NB4 (cell line): ENCODE data around the gene ZFAND3.

ENCODE experiments used
- DNase-seq: peaks from one replicate; pipeline ENCODE4 v3.0.0; 2010; ENCODE audit warnings: low read depth
- H3K4me3 ChIP-seq: one replicate; pipeline ENCODE4 v1.5.1; 2011; ENCODE audit warnings: mild to moderate bottlenecking, low read depth, low read length, moderate library complexity
- MYC ChIP-seq: IDR thresholded peaks from 2 replicates; pipeline ENCODE4 v1.6.1; 2011; ENCODE audit warnings: low read depth, low read length
- POLR2A ChIP-seq: IDR thresholded peaks from 2 replicates; pipeline ENCODE4 v1.6.1; 2011; ENCODE audit warnings: mild to moderate bottlenecking; ENCODE audit not compliant: insufficient read length; ENCODE audit errors: extremely low read depth
- TF ChIP-seq, protein P1 (sequence below): IDR thresholded peaks from 2 replicates; pipeline ENCODE4 v1.6.1; 2011; ENCODE audit warnings: low read depth, low read length
- TF ChIP-seq, protein P2 (sequence below): IDR thresholded peaks from one replicate; pipeline ENCODE4 v1.5.1; 2012; ENCODE audit warnings: low read depth, low read length

Gene ZFAND3

DNA sequence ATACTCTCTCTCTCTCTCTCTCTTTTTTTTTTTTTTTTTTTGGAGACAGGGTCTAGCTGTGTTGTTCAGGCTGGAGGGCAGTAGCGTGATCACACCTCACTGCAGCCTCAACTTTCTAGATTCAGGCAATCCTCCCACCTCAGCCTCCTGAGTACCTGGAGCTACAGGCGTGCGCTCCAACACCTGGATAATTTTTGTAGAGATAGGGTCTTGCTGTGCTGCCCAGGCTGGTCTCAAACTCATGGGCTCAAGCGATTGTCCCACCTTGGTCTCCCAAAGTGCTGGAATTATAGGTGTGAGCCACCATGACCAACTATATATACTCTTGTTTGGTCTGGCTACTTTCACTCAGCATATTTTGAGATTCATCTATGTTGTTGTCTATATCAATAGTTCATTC, 154.9 kb downstream of the ZFAND3 start:
- DNase-seq = no peak
- TF ChIP-seq, protein P1, sequence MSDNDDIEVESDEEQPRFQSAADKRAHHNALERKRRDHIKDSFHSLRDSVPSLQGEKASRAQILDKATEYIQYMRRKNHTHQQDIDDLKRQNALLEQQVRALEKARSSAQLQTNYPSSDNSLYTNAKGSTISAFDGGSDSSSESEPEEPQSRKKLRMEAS = no peak
- TF ChIP-seq MYC = no peak
- TF ChIP-seq, protein P2, sequence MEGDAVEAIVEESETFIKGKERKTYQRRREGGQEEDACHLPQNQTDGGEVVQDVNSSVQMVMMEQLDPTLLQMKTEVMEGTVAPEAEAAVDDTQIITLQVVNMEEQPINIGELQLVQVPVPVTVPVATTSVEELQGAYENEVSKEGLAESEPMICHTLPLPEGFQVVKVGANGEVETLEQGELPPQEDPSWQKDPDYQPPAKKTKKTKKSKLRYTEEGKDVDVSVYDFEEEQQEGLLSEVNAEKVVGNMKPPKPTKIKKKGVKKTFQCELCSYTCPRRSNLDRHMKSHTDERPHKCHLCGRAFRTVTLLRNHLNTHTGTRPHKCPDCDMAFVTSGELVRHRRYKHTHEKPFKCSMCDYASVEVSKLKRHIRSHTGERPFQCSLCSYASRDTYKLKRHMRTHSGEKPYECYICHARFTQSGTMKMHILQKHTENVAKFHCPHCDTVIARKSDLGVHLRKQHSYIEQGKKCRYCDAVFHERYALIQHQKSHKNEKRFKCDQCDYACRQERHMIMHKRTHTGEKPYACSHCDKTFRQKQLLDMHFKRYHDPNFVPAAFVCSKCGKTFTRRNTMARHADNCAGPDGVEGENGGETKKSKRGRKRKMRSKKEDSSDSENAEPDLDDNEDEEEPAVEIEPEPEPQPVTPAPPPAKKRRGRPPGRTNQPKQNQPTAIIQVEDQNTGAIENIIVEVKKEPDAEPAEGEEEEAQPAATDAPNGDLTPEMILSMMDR = no peak
- TF ChIP-seq POLR2A = no peak
- H3K4me3 ChIP-seq = no peak overlapping the region

DNA sequence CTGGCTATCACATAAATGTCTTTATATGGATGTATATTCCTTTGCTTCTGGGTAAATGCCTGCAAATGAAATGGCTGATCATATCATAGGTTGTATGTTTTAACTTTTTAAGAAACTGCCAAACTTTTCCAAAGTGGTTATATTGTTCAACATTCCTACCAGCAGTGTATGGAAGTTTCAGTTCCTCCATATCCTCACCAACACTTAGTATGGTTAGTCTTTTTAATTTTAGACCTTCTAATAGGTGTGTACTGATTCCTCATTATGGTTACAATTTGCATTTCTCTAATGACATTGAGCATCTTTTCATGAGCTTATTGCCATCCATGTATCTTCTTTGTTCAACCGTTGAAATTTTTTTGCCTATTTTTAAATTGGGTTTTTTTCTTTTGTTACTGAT, 155.4 kb downstream of the ZFAND3 start:
- no peak for TF ChIP-seq MYC
- no peak for TF ChIP-seq POLR2A
- TF ChIP-seq, protein P1 = no peak
- H3K4me3 ChIP-seq = no peak overlapping the region
- DNase-seq = no peak

DNA sequence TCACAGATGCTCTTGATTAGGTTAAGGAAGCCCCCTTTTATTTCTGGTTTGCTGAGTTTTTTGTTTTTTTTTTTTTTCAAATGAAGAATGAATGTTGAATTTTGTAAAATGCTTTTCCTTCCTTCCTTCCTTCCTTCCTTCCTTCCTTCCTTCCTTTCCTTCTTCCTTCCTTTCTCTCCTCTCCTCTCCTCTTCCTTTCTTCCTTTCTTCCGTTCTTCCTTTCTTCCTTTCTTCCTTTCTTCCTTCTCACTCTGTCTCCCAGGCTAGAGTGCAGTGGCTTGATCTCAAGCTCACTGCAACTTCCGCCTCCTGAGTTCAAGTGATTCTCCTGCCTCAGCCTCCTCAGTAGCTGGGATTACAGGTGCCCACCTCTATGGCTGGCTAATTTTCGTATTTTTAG, 158.2 kb downstream of the ZFAND3 start:
- DNase-seq = no peak
- TF ChIP-seq, protein P2 = no peak
- TF ChIP-seq, protein P1 = no peak
- no peak for TF ChIP-seq MYC
- no peak for TF ChIP-seq POLR2A
- no peak overlapping the region for H3K4me3 ChIP-seq

DNA sequence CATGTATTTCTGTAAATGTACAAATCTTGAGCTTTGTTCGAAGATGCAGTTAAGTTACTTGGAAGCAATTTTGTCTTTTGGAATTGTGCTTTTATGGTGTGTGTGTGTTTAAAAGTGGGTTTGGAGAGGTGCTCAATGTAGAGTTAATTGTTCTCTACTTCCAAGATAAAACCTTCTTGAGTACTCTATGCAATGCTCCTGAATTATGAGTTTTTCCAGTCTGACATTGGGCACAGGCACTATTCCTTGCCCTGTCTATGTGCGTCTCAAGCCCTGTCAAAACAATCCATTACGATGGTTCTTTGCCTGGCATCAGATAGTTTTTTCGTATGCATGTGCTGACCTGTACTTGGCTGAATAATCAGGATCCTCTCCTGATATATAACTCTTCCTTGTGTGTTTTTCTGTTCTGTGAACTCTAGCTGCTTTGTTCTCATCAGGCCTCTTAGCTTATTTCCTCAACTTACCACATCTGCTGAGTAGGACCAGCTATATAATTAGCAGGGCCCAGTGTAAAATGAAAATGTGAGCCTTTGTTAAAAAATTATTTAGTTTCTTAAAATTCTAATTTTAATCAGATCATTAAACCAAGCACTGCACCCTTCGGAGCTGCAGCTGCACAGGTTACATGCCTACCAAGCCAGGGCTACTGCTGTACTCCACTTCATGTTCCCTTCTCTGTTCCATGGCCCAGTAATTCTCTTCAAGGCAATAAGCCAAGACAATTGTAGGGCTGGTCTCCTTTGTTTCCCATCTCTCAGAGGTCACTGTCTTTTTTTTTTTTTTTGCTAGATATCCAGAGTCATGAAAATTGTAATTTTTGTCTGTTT, 160.1 kb downstream of the ZFAND3 start:
- H3K4me3 ChIP-seq = no peak overlapping the region
- no peak for DNase-seq
- no peak for TF ChIP-seq MYC
- no peak for TF ChIP-seq POLR2A
- TF ChIP-seq, protein P1 = no peak

DNA sequence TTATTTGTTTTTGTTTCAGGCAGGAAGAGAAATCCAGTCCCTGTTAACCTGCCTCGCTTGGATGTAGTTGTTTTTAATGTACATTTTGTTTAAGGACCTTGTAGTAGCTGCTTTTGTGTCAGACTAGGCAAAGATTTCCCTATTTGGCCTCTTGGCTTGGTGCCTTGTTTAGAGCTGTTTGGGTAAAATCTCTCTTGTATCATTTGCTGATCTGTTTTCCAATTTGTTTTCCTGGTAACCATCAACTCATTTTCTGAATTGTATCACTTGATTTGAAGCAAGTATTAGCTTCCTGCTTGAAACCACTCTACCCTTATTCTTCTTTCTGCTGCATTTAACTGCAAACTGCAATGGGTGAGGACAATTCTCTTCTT, 160.7 kb downstream of the ZFAND3 start:
- no peak for TF ChIP-seq MYC
- TF ChIP-seq, protein P1 = no peak
- TF ChIP-seq, protein P2 = no peak
- no peak for TF ChIP-seq POLR2A
- no peak for DNase-seq
- no peak overlapping the region for H3K4me3 ChIP-seq

DNA sequence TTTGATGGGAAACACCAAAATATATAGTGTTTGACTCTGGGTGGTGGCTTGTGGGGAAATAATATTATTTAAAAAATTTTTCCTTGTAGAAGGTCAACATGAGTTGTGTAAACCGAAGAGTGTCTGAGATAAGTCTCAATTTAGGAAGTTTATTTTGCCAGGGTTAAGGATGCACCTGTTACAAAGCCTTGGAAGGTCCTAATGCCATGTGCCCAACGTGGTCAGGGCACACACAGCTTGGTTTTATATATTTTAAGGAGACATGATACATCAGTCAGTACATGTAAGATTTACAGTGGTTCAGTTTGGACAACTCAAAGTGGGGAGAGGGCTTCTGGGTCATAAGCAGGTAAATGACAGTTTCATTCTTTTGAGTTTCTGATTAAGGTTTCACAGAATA, 162.1 kb downstream of the ZFAND3 start:
- DNase-seq = no peak
- H3K4me3 ChIP-seq = no peak overlapping the region
- TF ChIP-seq MYC = no peak

DNA sequence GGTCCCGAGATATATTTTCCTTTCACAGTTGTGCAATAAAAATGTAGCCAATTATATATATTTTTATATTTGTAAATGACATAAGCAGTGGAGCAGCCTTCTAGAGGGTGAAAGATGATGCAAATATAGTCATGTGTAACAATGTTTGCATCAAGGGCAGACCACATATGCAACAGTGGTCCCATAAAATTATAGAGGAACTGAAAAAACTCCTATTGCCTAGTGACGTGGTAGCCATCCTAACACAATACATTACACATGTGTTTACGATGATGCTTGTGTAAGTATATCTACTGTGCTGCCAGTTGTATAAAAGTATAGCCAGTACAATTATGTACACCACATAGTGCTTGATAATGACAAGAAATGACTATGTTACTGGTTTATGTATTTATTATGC, 162.8 kb downstream of the ZFAND3 start:
- peak; percentile 66 for DNase-seq
- no peak overlapping the region for H3K4me3 ChIP-seq
- TF ChIP-seq, protein P1 = no peak
- TF ChIP-seq, protein P2 = no peak
- TF ChIP-seq POLR2A (no peak), MYC (no peak)
